GM18858 (cell line): ENCODE results near the gene MUS81.

Experiments used
- ATAC-seq: cut with Tn5 transposase; IDR thresholded peaks from one replicate; pipeline ENCODE4 v1.9.1; 2021; ENCODE audit not compliant: unreplicated experiment

Gene MUS81

DNA sequence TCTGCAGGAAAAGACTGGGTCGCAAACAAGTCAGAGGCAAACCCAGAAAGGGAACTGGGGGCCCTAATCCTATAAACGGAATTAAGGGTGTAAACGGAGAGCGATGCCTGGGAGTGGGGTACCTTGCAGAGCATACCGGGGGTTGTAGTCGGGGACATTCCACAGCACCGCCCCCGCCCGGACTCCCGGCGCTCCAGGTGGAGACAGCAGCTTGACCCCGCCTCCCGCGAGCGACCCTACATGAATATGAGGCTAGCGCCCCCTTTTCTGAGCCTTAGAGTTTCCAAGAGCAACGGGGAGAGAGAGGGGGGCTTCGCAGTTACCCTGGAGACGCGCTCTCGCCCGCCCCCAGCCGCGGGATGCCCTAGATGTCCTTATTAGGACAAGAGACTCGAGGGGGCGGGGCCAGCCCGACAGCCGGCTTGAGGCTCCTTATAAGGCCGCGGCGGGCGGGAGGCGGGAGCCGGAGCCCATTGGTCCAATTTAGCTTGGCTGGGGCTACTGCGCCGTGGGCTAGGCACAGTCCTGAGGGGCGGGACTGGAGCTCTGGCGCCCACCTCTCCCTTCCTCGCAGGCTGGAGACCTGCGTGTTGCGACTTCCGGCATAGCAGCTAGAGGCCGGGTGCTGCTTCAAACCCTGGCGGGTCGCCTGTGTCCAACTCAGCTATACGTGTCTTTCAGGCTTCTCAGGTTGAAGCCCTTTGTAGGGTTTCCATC is 980 bp upstream of the MUS81 start:
- peak; percentile 52 for ATAC-seq

DNA sequence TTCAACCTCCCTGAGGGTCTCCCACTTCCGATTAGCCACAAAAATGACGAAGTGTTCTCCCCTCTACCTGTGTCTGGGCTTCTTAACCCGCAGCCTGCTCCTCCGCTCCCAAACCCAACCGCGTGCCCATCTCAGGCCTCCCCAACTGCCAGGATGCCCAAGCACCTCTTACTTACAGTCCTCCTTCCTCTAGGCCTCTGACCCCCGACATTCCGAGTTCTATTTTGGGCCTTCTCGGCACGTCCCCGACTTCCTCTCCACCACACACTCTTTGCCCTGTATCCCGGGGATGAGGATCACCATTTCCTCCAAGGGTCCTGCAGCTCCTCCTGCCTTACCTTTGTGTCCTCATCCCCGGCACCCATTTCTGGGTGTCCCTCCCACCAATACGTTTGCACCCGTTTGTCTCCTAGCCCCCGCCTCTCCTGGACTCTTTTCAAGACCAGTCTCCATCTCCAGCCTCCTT is 388 bp upstream of the MUS81 start:
- no peak for ATAC-seq

DNA sequence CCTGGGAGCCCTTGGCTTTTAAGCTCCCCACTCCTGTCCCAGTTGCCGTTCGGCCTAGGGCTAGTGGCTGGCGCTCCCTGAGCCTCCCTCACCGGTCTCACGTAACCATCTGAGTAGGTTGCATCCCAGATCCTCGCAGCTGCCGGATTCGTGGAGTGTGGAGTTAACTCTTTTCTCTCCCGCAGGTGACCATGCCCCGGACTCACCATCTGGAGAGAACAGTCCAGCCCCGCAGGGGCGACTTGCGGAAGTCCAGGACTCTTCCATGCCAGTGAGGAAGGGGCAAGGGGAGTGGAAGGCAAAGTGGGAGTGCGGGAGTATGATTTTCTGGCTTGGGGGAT is 902 bp downstream of the MUS81 start:
- ATAC-seq, result no peak

DNA sequence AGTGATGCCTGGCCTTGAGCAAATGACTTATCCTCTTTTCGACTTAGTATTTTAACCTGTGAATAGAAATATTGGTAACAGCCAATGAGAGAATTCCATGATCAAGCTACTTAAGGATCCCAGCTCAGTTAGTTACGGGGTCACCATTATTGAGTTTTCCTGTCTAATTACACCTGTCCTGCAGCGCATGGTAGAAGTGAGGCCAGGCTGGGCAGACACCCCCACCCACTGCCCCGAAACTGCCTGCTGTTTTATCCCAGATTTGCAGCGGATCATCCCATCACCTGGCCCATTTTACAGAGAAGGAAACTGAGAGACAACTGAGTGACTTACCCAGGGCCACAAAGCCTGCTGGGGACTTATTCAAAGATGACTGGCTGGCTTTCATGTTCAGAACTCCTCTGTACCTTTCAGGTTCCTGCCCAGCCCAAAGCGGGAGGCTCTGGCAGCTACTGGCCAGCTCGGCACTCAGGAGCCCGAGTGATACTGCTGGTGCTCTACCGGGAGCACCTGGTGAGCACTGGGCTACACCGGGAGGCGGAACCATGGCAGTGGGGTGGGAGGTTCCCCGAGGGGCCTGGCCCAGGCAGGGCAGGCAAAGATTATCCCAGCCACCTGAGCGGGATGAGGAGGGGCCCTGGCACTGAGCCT is 1.4 kb downstream of the MUS81 start:
- no peak for ATAC-seq

DNA sequence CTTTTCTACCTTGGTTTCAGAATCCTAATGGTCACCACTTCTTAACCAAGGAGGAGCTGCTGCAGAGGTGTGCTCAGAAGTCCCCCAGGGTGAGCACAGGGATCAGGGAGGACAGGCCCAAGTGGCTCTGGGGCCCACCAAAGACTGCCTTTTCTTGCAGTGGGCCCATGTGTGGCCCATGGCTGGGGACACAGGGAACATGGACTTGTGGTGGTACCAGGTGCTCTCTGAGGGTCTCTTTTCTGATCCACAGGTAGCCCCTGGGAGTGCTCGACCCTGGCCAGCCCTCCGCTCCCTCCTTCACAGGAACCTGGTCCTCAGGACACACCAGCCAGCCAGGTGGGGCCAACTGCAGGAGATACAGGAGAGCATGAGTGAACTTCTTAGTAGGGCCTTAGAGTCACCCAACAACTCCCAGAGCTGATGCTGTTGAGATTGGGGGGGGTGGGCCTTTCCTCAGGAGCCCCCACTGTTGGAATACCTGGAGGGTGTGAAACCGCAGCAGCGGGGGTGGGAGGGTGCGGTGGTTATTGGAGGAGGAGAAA is 2.0 kb downstream of the MUS81 start:
- ATAC-seq, result no peak

DNA sequence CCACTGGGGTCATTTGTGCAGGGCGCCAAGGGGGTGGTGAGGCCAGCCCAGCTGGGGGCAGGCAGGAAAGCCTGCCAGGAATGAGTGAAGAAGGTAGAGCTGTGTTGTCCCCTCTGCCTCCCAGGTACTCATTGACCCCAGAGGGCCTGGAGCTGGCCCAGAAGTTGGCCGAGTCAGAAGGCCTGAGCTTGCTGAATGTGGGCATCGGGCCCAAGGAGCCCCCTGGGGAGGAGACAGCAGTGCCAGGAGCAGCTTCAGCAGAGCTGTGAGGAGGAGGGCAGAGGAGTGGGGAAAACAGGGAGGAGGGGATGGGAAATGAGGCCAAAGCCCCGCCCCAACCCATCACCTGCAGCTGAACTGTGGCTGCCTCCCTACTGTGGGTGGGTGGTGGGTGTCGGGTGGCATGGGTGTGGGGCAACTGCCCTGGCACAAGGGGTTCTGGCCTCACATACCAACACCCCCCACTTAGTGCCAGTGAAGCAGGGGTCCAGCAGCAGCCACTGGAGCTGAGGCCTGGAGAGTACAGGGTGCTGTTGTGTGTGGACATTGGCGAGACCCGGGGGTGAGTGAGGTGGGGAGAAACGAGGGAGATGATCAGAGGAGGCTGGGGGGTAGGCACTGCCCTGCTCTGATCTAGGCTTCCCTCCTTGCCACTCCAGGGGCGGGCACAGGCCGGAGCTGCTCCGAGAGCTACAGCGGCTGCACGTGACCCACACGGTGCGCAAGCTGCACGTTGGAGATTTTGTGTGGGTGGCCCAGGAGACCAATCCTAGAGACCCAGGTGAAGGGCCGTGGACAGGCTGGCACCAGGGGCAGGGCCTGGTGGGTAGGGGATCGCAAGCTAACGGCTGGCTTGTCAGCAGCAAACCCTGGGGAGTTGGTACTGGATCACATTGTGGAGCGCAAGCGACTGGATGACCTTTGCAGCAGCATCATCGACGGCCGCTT is 3.0 kb downstream of the MUS81 start:
- no peak for ATAC-seq

DNA sequence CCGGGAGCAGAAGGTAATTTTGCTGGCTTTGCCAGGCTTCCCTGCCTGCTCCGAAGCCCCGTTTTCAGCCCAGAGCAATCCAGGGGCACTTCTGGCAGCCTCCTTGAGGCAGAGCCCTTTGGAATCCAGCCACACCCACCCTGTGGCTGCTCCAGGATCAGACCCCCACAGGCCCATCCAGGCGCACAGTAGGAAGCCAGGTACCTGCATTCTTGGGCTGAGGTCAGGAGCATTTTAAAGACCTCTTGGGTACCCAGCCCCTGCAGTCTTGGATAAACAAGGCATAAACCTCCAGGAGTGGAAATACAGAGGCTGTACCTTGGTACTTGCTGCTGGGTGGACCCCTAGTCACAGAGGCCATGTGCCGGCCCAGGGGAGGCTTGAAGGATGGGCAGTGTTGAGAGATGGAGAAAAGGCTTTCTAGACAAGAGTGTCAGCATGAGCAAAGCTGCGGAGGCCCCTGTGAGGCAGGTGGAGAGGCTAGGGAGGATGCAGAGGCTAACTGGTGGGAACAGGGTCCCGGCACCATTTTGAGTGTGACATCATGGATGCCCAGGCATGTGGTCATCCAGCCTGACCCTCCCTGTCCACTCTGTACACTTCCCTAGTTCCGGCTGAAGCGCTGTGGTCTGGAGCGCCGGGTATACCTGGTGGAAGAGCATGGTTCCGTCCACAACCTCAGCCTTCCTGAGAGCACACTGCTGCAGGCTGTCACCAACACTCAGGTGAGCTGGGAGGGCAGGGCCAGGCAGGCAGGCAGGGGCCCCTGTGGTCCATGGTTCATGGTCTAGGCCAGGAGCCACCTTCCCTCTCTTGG is 3.9 kb downstream of the MUS81 start:
- no peak for ATAC-seq

DNA sequence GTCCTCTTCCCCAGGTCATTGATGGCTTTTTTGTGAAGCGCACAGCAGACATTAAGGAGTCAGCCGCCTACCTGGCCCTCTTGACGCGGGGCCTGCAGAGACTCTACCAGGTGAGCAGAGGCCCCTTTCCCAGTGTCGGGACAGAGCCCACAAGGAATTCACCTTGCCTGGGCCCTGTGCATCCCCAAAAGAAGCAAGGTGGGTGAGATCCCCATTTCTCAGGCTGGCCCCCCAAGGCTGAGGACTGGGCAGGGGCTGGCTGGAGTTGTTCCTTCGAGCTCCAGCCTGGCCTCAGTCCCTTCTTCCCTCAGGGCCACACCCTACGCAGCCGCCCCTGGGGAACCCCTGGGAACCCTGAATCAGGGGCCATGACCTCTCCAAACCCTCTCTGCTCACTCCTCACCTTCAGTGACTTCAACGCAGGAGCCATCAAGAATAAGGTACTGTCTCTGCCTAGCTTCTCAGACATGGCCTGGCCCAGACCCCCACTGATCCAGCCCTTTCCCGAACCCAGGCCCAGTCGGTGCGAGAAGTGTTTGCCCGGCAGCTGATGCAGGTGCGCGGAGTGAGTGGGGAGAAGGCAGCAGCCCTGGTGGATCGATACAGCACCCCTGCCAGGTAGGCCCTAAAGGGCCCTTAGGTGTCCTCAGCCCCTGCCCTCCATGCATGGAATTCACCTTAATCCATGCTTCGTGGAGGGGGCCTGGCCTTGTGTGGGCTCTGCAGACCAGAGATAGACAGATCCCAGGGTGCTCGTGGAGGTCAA is 4.7 kb downstream of the MUS81 start:
- no peak for ATAC-seq

DNA sequence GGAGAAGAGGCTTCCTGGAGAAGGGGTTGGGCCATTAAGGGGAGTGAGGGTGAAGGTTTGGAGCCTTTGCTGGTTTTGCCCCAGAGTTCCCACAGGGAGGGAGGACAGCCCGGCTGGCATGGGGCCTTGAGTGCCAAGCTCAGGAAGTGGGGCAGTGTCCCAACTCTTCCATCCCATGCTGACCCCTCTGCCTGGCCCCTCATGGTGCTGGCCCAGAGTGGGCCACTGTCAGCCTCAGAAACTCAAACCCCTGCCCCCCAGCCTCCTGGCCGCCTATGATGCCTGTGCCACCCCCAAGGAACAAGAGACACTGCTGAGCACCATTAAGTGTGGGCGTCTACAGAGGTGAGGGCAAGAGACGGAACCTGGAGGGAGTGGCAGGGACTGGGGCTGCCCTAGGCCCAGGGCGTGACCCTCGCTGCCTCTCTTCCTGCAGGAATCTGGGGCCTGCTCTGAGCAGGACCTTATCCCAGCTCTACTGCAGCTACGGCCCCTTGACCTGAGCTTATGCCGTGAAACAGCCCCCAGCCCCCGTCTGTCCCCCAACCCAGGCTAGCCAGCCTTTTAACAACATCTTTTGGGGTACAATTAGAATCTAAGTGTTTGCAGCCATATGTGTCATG is 5.4 kb downstream of the MUS81 start:
- no peak for ATAC-seq

DNA sequence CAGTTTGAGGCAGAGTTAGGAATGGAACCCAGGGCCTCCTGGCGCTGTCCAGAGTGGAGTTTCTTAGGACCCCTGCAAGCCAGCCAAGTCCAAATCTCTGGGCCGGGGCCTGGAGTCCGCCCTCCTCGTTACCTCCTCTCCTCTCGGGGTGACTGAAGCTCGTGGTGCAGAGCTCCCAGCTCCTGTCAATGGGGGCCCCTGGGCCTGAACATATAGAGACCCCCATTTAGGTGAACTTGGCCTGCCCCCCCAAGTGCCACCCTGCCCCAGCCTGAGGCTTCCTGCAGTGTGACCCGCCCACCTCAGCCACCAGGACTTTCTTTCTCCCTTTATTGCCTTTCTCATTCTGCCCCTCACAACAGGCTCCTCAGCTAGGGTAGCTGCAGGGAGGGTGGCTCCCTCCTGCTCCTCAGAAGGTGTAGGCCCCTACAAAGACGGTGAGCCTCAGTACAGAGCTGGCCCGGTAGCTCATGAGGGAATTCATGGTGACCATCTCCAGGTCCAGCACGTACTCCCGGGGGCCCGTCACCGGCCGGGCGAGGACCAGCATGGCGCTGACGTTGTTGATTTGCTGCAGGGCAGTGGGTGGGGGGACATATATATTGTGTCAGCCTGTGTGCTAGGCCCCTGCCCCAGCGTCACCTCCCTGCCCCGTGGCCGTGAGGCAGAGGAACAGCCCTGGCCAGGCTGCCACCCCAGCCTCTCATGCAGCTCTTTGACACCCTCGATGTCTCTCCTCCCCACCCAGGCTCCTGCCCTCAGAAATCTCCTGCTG is 6.5 kb downstream of the MUS81 start:
- no peak for ATAC-seq

DNA sequence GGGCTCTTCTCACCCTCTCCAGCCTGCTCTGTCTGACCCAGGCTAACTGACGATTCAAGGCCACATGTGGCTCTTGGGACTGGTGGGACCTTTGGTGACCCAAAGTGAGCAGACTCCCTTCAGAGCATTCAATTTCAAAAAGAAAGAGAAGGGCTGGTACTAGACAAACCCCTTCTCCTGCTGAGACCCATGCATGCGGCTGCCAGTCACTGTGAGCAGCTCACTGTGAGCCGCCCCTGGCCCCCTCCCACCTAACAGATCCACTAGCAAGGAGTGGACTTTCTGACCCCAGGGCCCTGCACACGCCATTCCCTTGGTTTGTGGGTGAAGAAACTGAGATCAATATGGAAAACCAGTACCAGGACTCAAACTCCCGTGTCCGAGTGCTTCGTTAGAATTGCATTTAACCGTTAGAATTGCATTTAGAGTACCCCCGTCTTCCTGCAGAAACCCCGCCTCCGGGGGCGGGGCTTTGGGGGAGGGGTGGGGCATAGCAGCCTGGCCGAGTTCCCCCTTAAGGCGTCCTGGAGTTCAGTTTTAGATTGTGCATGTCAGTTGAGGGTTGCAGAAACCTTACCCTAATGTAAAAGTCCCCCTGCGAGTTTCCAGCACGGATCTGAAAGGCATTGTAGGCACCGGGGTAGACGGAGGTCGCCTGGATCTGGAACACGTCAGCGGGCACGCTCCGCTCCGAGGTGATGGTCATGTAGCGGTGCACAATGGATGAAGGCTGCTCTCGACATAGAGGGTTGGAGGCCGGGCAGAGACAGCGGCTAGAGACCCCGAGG is 7.2 kb downstream of the MUS81 start:
- no peak for ATAC-seq

DNA sequence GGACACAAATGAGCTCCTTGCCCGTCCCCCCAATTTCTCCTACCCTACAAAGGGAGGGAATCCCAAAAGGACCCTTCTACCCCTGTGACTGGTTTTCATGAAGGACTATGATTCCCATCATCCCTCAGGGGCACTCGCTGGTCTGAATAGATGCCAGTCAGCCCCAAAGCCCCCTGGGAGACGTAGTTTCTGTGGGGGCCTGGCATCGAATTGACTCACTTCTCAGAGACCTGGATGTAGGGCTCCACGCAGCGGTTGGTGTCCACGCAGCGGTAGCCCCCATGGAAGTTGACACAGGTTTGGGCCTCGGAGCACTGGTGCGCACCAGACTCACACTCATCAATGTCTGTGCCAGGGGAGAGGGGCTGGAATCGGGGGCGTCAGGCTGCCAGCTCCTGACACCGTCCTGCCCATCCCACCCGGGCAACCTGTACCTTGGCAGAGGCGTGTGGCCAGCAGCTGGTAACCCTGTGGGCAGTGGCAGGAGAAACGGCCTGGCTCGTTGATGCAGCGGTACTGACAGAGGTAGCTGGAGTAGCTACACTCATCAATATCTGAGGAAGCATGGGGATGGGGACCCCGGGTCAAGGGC is 7.9 kb downstream of the MUS81 start:
- ATAC-seq, result no peak

DNA sequence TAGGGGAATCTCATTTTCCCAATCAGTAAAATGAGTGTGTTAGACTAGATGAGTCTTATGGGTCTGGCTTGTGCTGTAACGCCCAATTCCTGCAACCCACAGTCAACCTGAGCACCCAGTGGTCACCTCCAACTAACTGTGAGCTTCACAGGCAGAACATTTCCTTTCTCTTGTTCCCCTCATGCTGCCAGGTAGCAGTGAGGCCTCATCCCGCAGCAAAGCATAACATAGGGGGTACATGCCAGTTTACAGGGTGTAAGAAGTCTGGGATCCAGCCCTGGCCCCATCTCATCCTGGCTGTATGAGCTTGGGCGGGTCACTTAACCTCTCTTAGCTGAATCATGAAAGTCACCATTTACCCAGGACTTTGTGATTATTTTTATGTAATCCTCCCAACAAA is 8.7 kb downstream of the MUS81 start:
- no peak for ATAC-seq

DNA sequence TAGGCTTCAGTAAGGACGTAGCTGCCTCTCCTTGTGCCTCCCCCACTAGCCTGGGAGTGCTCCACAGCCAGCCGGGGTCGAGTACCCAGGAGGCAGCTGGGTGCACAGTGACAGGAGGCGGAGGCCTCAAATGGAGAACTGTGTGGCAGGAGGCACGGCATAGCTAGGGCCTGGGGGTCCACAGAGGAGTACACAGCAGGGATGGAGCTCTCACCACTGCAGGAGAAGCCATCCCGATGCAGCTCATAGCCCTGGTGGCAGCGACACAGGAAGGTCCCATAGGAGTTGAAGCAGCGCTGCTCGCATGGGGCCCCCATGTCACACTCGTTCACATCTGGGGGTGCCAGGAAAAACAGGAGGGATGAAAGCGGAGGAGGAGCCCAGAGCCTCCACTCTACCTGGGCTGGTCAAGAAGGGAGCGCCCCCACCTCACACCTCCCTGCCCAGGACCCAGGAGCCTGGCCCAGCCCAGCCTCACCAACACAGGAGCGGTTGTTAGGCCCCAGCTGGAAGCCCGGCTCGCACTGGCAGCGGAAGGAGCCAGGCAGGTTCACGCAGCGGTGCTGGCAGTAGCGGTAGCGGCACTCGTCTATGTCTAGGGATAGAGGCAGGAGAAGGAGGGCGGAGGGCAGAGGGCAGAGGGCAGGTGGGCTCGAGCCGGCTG is 9.5 kb downstream of the MUS81 start:
- no peak for ATAC-seq

DNA sequence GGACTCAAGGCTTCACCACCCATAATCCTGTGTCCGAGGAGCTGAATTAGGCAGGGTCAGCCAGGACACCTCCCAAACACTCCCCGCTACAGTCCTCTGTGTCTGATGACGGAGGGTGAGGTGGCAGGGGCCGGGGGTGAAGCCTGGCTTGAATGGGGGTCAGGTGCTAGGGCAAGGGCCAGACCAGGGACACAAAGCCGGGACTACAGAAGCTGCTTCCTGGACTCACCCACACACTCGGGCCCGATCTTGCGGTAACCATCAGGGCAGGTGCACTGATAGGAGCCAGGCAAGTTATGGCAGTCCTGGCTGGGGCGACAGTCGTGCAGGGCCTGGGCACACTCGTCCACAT is 10.1 kb downstream of the MUS81 start:
- no peak for ATAC-seq

DNA sequence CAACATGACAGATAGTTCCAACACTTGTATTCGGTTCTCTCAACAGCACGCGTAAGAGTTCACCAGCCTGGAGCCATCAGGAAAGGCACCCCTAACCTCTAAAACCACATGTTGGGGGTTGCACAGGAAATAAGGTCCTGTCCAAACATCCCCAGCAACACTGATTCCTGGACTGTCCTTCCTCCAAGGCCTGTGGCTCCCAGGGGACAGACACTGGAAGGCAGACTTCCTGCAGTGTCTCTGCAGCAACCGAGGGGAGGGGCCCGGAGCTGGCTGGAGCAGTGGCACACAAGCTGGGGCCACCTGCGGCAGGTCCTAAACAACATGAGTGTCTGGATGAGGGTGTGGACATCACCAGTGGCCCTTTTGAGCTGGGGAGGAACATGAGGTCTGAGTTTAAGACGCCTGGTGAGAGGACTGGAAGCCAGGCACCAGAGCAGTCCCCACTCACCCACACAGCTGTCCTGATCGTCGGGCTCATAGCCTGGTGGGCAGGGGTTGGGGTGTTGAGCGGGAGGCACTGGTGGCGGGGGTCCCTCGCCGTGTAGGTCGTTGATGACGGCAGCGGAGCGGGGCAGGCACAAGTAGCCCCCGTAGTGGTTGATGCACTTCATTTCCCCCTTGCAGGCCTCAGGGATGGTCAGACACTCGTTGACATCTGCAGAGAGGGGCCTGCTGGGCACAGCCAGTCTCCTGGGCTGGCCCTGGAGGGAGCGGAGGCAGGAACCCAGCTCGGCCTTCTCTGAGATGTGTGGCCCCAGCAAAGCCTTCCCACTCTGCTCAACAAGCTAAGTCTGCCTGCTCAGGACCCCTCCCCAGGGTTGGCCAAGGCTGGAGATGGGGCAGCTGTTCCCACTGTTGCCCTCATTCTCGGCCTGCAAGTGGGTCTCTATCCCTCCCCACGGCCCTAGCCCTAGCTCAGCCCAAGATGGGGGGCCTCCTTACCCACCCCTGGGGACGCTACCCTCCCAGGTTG is 10.8 kb downstream of the MUS81 start:
- no peak for ATAC-seq
